Peyer's patch (tissue), 4 donors: ENCODE results near the gene MPPED2. TPM values are rescaled to one million over a fixed set of nuclear protein-coding genes. Genes with fewer than 3 reads are reported as not detected.

ENCODE experiments used
- DNase-seq, 3 donors: peaks; one replicate each; pipeline ENCODE4 v3.0.0-alpha.2; 2017 to 2019
- H3K27ac ChIP-seq, 4 donors: fragments of 200-600 bp; sonication (generic); one replicate each; pipeline ENCODE4 v1.5.1; 2016 to 2019
- H3K27me3 ChIP-seq, 2 donors: fragments of 200-600 bp; sonication (generic); one replicate each; pipeline ENCODE4 v1.5.1; 2019
- H3K36me3 ChIP-seq, 3 donors: fragments of 200-600 bp; sonication (generic); one replicate each; pipeline ENCODE4 v1.5.1; 2016 to 2019
- H3K4me1 ChIP-seq, 4 donors: fragments of 200-600 bp; sonication (generic); one replicate each; pipeline ENCODE4 v1.5.1; 2016 to 2019
- H3K4me3 ChIP-seq, 4 donors: fragments of 200-600 bp; sonication (generic); 1 replicate in 3 of 4; 2 replicates in 1 of 4; pipeline ENCODE4 v1.5.1; 2016 to 2019; ENCODE audit warnings: mild to moderate bottlenecking in 1 of 4
- H3K9me3 ChIP-seq, 4 donors: fragments of 200-600 bp; sonication (generic); one replicate each; pipeline ENCODE4 v1.5.1; 2016 to 2019; ENCODE audit warnings: mild to moderate bottlenecking in 1 of 4
- POLR2A ChIP-seq, 2 donors: fragments of 450-650 bp; IDR thresholded peaks; one replicate each; pipeline ENCODE4 v1.5.1; 2017; ENCODE audit warnings: antibody characterized with exemption in 2 of 2, mild to moderate bottlenecking in 2 of 2, moderate library complexity in 2 of 2
- total RNA-seq, 4 donors: library from RNA; depleted of rRNA; stranded (reverse); fragments of >200 nt; gene quantifications; one replicate each; pipeline ENCODE4 v1.1.0, GENCODE V29; 2016
- TF ChIP-seq, protein P1 (sequence below), 6 experiments: fragments of 450-650 bp in 4 of 6; fragments of 200-600 bp in 2 of 6; sonication (generic) in 1 of 6; IDR thresholded peaks; one replicate each; pipeline ENCODE4 v1.5.1; 2017 to 2019; ENCODE audit warnings: antibody characterized with exemption in 6 of 6, mild to moderate bottlenecking in 3 of 6, moderate library complexity in 1 of 6

Gene MPPED2
- total RNA-seq, 4 donors from 2014 or later = 1.5 TPM; not detected in 3

DNA sequence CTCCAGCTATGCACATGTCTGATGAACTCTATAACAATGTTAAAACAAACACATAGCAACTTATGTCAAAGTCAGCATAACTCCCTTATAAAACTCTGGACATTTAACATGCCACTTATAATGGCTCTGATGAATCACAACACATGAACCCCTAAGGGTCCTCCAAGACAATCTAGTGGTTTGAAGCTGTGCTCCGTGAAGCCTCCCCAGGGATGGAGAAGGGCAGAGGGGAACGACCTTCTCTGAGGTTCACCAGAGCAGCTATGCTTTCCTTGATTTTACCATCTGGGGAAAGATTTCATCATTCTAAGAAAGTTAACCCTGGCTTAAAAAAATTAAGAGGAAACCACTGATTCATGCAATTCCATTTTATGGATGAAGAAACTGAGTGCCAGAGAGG, 84.4 kb downstream of the MPPED2 start:
- no peak for TF ChIP-seq POLR2A (IDR thresholded peaks at IDR 0.05)
- TF ChIP-seq, protein P1, sequence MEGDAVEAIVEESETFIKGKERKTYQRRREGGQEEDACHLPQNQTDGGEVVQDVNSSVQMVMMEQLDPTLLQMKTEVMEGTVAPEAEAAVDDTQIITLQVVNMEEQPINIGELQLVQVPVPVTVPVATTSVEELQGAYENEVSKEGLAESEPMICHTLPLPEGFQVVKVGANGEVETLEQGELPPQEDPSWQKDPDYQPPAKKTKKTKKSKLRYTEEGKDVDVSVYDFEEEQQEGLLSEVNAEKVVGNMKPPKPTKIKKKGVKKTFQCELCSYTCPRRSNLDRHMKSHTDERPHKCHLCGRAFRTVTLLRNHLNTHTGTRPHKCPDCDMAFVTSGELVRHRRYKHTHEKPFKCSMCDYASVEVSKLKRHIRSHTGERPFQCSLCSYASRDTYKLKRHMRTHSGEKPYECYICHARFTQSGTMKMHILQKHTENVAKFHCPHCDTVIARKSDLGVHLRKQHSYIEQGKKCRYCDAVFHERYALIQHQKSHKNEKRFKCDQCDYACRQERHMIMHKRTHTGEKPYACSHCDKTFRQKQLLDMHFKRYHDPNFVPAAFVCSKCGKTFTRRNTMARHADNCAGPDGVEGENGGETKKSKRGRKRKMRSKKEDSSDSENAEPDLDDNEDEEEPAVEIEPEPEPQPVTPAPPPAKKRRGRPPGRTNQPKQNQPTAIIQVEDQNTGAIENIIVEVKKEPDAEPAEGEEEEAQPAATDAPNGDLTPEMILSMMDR (IDR thresholded peaks at IDR 0.05) = no peak
- H3K36me3 ChIP-seq = no peaks in the 10 kb centered on the region
- DNase-seq = no peak
- no peak overlapping the region for H3K4me3 ChIP-seq
- H3K27me3 ChIP-seq = no peaks in the 10 kb centered on the region
- no peaks in the 10 kb centered on the region for H3K9me3 ChIP-seq
- no peaks in the 10 kb centered on the region for H3K4me1 ChIP-seq
- no peak overlapping the region for H3K27ac ChIP-seq

GRCh38 chr11:30499940-30500339, 86.2 kb downstream of the MPPED2 start:
- no peaks in the 10 kb centered on the region for H3K4me1 ChIP-seq

GRCh38 chr11:30497600-30497999, 88.6 kb downstream of the MPPED2 start:
- Histone ChIP-seq H3K9me3 (no peaks in the 10 kb centered on the region), H3K4me3 (no peak overlapping the region), H3K27ac (no peak overlapping the region), H3K36me3 (no peaks in the 10 kb centered on the region), H3K4me1 (no peaks in the 10 kb centered on the region), H3K27me3 (no peaks in the 10 kb centered on the region)
- TF ChIP-seq POLR2A (IDR thresholded peaks at IDR 0.05) = no peak
- TF ChIP-seq, protein P1 (IDR thresholded peaks at IDR 0.05) = no peak
- no peak for DNase-seq

More at GRCh38 chr11:30499940-30500339, 86.2 kb downstream of the MPPED2 start:
- Histone ChIP-seq H3K27ac (no peak overlapping the region), H3K9me3 (no peaks in the 10 kb centered on the region), H3K4me3 (no peak overlapping the region), H3K27me3 (no peaks in the 10 kb centered on the region), H3K36me3 (no peaks in the 10 kb centered on the region)
- TF ChIP-seq POLR2A (IDR thresholded peaks at IDR 0.05) = no peak
- TF ChIP-seq, protein P1 (IDR thresholded peaks at IDR 0.05) = no peak
- DNase-seq = no peak

- Histone ChIP-seq H3K36me3 (no peaks in the 10 kb centered on the region), H3K4me1 (no peaks in the 10 kb centered on the region), H3K4me3 (no peak overlapping the region), H3K9me3 (no peaks in the 10 kb centered on the region), H3K27ac (no peak overlapping the region), H3K27me3 (no peaks in the 10 kb centered on the region)
- no peak for DNase-seq
- TF ChIP-seq, protein P1 (IDR thresholded peaks at IDR 0.05) = no peak
- TF ChIP-seq POLR2A (IDR thresholded peaks at IDR 0.05) = no peak
Measured at GRCh38 chr11:30496935-30497334, 89.2 kb downstream of the MPPED2 start.

DNA sequence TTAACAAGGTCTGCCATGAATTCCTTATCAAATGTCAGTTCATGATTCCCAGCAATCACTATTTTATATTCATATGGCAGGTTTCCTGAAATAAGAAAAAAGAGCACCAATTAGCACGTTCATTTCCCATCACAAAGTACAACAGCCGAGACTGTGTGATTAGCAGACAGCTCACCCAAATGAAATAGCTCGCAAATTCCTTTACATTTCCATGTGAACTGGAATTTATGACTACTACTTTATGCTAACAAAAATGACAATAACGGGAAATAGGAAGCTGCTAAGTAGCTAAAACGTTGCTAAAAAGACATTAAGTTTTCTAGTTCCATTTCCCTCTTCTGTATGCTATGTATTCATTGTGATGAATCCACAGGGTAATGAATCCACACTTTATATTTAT, 90.7 kb downstream of the MPPED2 start:
- H3K27me3 ChIP-seq = no peaks in the 10 kb centered on the region
- H3K36me3 ChIP-seq = no peaks in the 10 kb centered on the region
- H3K4me1 ChIP-seq = no peaks in the 10 kb centered on the region
- no peak overlapping the region for H3K27ac ChIP-seq
- H3K4me3 ChIP-seq = no peak overlapping the region
- H3K9me3 ChIP-seq = no peaks in the 10 kb centered on the region
- no peak for DNase-seq
- no peak for TF ChIP-seq POLR2A (IDR thresholded peaks at IDR 0.05)
- TF ChIP-seq, protein P1 (IDR thresholded peaks at IDR 0.05) = no peak

GRCh38 chr11:30489511-30489910, 96.6 kb downstream of the MPPED2 start:
- Histone ChIP-seq H3K4me3 (no peak overlapping the region), H3K27ac (no peak overlapping the region), H3K4me1 (peaks cover 0 to 8% (median 0%) of the 10 kb centered on the region in 4 donors), H3K27me3 (no peaks in the 10 kb centered on the region), H3K9me3 (no peaks in the 10 kb centered on the region), H3K36me3 (no peaks in the 10 kb centered on the region)
- TF ChIP-seq, protein P1 (IDR thresholded peaks at IDR 0.05) = no peak
- no peak for TF ChIP-seq POLR2A (IDR thresholded peaks at IDR 0.05)
- no peak for DNase-seq
